NT2/D1 (cell line): ENCODE measurements around the gene RASSF6.

ENCODE experiments used
- YY1 ChIP-seq: IDR thresholded peaks from 2 replicates; pipeline ENCODE4 v1.6.1; 2011; ENCODE audit not compliant: insufficient read length, insufficient read depth
- ZNF274 ChIP-seq: IDR thresholded peaks from 2 replicates; pipeline ENCODE4 v1.6.1; 2011; ENCODE audit warnings: mild to moderate bottlenecking, low read depth, low read length

DNA sequence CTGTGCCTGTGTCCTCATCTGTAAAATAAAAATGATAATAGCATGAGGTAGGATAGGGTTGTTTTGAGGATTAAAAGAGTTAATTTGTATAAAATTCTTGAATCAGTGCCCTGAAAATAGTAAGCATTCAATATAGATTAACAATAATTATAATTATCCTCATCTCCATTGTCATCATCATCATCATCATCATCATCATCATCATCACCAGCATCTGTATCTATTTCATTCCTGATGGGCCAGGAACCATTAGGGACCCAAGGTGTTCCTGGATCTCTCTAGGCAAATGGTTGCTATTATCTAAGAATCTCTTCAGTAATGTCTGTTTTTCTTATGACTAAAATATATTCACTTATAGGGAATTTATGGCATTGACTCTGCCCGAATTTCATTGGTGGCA, 31.6 kb downstream of the RASSF6 start:
- TF ChIP-seq YY1 = no peak
- TF ChIP-seq ZNF274 = no peak
